Liver (tissue), 3 donors: ENCODE results near the gene IRF6.

Experiments
- CTCF ChIP-seq: fragments of 150-350 bp; IDR thresholded peaks from 2 replicates; pipeline ENCODE4 v1.5.1; 2017; ENCODE audit warnings: improper control_type of control experiment, low read depth, low read length; ENCODE audit not compliant: missing input control
- EGR1 ChIP-seq, 2 donors: IDR thresholded peaks; 2 replicates each; pipeline ENCODE4 v1.6.1; 2016 to 2018; ENCODE audit warnings: antibody characterized with exemption in 2 of 2, low read depth in 2 of 2
- FOXA1 ChIP-seq: IDR thresholded peaks from 2 replicates; pipeline ENCODE4 v1.6.1; 2016; ENCODE audit warnings: antibody characterized with exemption
- FOXA2 ChIP-seq: IDR thresholded peaks from 2 replicates; pipeline ENCODE4 v1.6.1; 2016; ENCODE audit warnings: antibody characterized with exemption
- GABPA ChIP-seq, 2 donors: IDR thresholded peaks in 1 of 2; conservative IDR thresholded peaks in 1 of 2; 2 replicates each; pipeline ENCODE4 v1.6.1; 2016; ENCODE audit warnings: antibody characterized with exemption in 2 of 2, mild to moderate bottlenecking in 1 of 2, moderate library complexity in 1 of 2
- JUND ChIP-seq, 2 donors: IDR thresholded peaks; 2 replicates each; pipeline ENCODE4 v1.6.1; 2016; ENCODE audit warnings: antibody characterized with exemption in 2 of 2
- MAX ChIP-seq: IDR thresholded peaks from 2 replicates; pipeline ENCODE4 v1.6.1; 2016; ENCODE audit warnings: antibody characterized with exemption
- RAD21 ChIP-seq, 2 donors: IDR thresholded peaks; 2 replicates each; pipeline ENCODE4 v1.6.1; 2016; ENCODE audit warnings: antibody characterized with exemption in 2 of 2, mild to moderate bottlenecking in 2 of 2
- REST ChIP-seq: IDR thresholded peaks from 2 replicates; pipeline ENCODE4 v1.6.1; 2016; ENCODE audit warnings: antibody characterized with exemption, mild to moderate bottlenecking
- RXRA ChIP-seq, 2 donors: IDR thresholded peaks; 2 replicates each; pipeline ENCODE4 v1.6.1; 2017 to 2018; ENCODE audit warnings: antibody characterized with exemption in 2 of 2, mild to moderate bottlenecking in 1 of 2
- SP1 ChIP-seq: IDR thresholded peaks from 2 replicates; pipeline ENCODE4 v1.6.1; 2018; ENCODE audit warnings: antibody characterized with exemption, mild to moderate bottlenecking
- TAF1 ChIP-seq: conservative IDR thresholded peaks from 2 replicates; pipeline ENCODE4 v1.6.1; 2016; ENCODE audit warnings: antibody characterized with exemption, mild to moderate bottlenecking
- YY1 ChIP-seq: IDR thresholded peaks from 2 replicates; pipeline ENCODE4 v1.6.1; 2016; ENCODE audit warnings: antibody characterized with exemption, mild to moderate bottlenecking
- donor health status: healthy.
- donor health status: healthy.

- no peak for TF ChIP-seq EGR1 (IDR thresholded peaks at IDR 0.05; ENCODE audit: low read depth in 2 of 2)
- TF ChIP-seq CTCF, result no peak
- TF ChIP-seq RXRA (IDR thresholded peaks at IDR 0.05), result no peak
- no peak for TF ChIP-seq RAD21 (IDR thresholded peaks at IDR 0.05)
- TF ChIP-seq SP1, result no peak
- no peak for TF ChIP-seq YY1
- no peak for TF ChIP-seq MAX
- no peak for TF ChIP-seq TAF1
- TF ChIP-seq JUND (IDR thresholded peaks at IDR 0.05), result no peak
- no peak for TF ChIP-seq GABPA (IDR thresholded peaks at IDR 0.05 in 1 of 2, conservative IDR thresholded peaks at IDR 0.05 in 1 of 2)
- no peak for TF ChIP-seq FOXA2
- TF ChIP-seq REST, result no peak
- no peak for TF ChIP-seq FOXA1
Measured at GRCh38 chr1:209775678-209776077, 30.3 kb downstream of the IRF6 start.
